Type B pancreatic cell (in vitro differentiated cells): ENCODE data around the gene AQP12B. TPM values are rescaled to one million over a fixed set of nuclear protein-coding genes. Genes with fewer than 3 reads are reported as not detected.

Experiments used
- DNase-seq: peaks from one replicate; pipeline ENCODE4 v3.0.0; 2021; ENCODE audit warnings: mixed read lengths; ENCODE audit not compliant: unreplicated experiment; ENCODE audit errors: extremely low spot score
- H3K27ac Mint-ChIP-seq: 2 replicates; pipeline ENCODE4 v1.8.0; 2021; ENCODE audit warnings: mild to moderate bottlenecking, mixed read lengths
- H3K27me3 Mint-ChIP-seq: 2 replicates; pipeline ENCODE4 v1.8.0; 2021; ENCODE audit warnings: mixed read lengths
- H3K36me3 Mint-ChIP-seq: 2 replicates; pipeline ENCODE4 v1.8.0; 2021; ENCODE audit warnings: mixed read lengths
- H3K4me1 Mint-ChIP-seq: one replicate; pipeline ENCODE4 v1.8.0; 2021; ENCODE audit warnings: mixed read lengths; ENCODE audit not compliant: unreplicated experiment
- H3K4me3 Mint-ChIP-seq: 2 replicates; pipeline ENCODE4 v1.8.0; 2021; ENCODE audit warnings: mild to moderate bottlenecking, mixed read lengths
- H3K9me3 Mint-ChIP-seq: 2 replicates; pipeline ENCODE4 v1.8.0; 2021; ENCODE audit warnings: mixed read lengths
- CTCF ChIP-seq: fragments of 200-600 bp; sonication (generic); conservative IDR thresholded peaks from 2 replicates; pipeline ENCODE4 v1.5.0; 2021; ENCODE audit warnings: antibody characterized with exemption, mild to moderate bottlenecking
- total RNA-seq: library from RNA; stranded (reverse); gene quantifications from 2 replicates; pipeline ENCODE4 v1.2.1, GENCODE V29; 2021; ENCODE audit warnings: low replicate concordance

Gene AQP12B
- total RNA-seq, 1 donor from 2014 or later = 0.43 TPM

GRCh38 chr2:240644859-240645301, 37.8 kb downstream of the AQP12B start:
- no peak overlapping the region for H3K27ac Mint-ChIP-seq
- H3K36me3 Mint-ChIP-seq = no peaks in the 10 kb centered on the region
- H3K4me3 Mint-ChIP-seq = no peak overlapping the region
- no peaks in the 10 kb centered on the region for H3K9me3 Mint-ChIP-seq
- no peak for DNase-seq
- no peak for TF ChIP-seq CTCF
- peaks cover 41% of the 10 kb centered on the region for H3K27me3 Mint-ChIP-seq
- H3K4me1 Mint-ChIP-seq = peaks cover 11% of the 10 kb centered on the region

GRCh38 chr2:240644171-240644651, 38.5 kb downstream of the AQP12B start:
- Mint-ChIP-seq H3K4me1 (peaks cover 7% of the 10 kb centered on the region), H3K4me3 (no peak overlapping the region), H3K36me3 (no peaks in the 10 kb centered on the region), H3K9me3 (no peaks in the 10 kb centered on the region), H3K27me3 (peaks cover 41% of the 10 kb centered on the region), H3K27ac (no peak overlapping the region)
- no peak for DNase-seq
- no peak for TF ChIP-seq CTCF

GRCh38 chr2:240643811-240644150, 38.9 kb downstream of the AQP12B start:
- Mint-ChIP-seq H3K9me3 (no peaks in the 10 kb centered on the region), H3K4me3 (no peak overlapping the region), H3K27me3 (peaks cover 41% of the 10 kb centered on the region), H3K27ac (no peak overlapping the region), H3K36me3 (no peaks in the 10 kb centered on the region), H3K4me1 (peaks cover 4% of the 10 kb centered on the region)
- TF ChIP-seq CTCF = no peak
- DNase-seq = no peak

- no peak for TF ChIP-seq CTCF
- H3K27me3 Mint-ChIP-seq = peaks cover 42% of the 10 kb centered on the region
- DNase-seq = no peak
Observed at GRCh38 chr2:240643093-240643810, 39.4 kb downstream of the AQP12B start.

GRCh38 chr2:240642806-240643092, 39.9 kb downstream of the AQP12B start:
- no peak for DNase-seq
- Mint-ChIP-seq H3K27me3 (peaks cover 42% of the 10 kb centered on the region), H3K4me1 (no peaks in the 10 kb centered on the region), H3K9me3 (no peaks in the 10 kb centered on the region), H3K4me3 (no peak overlapping the region), H3K36me3 (no peaks in the 10 kb centered on the region), H3K27ac (no peak overlapping the region)
- TF ChIP-seq CTCF = no peak

More at GRCh38 chr2:240643093-240643810, 39.4 kb downstream of the AQP12B start:
- H3K9me3 Mint-ChIP-seq = no peaks in the 10 kb centered on the region
- no peak overlapping the region for H3K4me3 Mint-ChIP-seq
- no peaks in the 10 kb centered on the region for H3K4me1 Mint-ChIP-seq
- H3K36me3 Mint-ChIP-seq = no peaks in the 10 kb centered on the region
- H3K27ac Mint-ChIP-seq = no peak overlapping the region
